Measurements from ENCODE around the gene PRUNE2.

Gene PRUNE2

DNA sequence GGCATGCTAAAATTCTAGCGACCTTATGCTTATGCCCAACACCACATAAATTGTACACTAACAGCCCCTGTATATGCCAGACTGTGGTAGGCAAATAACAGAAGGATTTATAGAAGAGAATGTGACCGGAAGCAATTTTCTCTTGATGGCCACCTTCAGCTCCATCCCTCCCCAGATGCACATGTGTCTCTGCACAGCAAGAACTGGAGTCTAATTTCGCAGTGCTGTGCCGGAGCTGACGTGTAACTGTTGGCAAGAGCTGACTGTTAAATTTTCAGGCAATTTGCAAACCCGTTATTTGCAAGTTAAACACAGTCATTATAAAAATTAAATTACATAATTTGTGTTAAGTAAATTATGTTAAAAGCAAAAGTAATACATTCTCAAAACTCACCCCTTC lies 93.3 kb downstream of the PRUNE2 start:
- Mint-ChIP-seq H3K36me3 (no peaks in the 10 kb centered on the region), H3K27ac (no peak overlapping the region), H3K4me3 (no peak overlapping the region), H3K9me3 (no peaks in the 10 kb centered on the region), H3K4me1 (no peaks in the 10 kb centered on the region), H3K27me3 (no peaks in the 10 kb centered on the region)
- no peak for DNase-seq
- CTCF ChIA-PET = interaction anchor here (1.3 to 1.7 kb wide), 2 partner anchors 184 to 198 kb away, joined by 4 to 5 read pairs; no protein-coding TSS in a partner anchor

DNA sequence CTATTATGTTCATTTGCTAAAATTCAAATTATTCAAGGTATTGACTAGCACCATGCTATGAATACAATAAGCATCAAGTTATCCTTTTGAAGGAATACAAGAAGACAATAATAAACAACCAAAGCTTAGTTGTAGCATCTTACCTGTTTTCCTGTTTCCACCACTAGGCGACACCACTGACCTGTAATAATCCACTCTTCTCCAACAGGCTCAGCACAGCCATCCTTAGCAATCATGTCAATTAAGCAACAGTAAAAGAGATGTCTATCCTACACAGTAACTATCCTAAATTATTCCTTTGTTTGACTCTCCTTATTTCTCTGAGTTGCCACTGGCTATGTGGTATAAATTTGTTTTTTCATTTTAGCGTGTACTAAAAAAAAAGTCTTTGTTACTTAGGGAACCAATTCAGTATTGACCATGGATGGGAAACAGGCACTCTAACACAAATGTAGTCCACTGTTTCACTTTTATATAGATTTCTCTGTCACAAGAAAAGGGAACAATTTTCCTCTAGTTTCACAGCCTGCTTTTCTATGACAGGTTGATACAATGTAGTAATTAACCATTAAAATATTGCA lies 95.4 kb downstream of the PRUNE2 start:
- no peaks in the 10 kb centered on the region for H3K27me3 Mint-ChIP-seq
- H3K27ac Mint-ChIP-seq = no peak overlapping the region
- peak; percentile 47 for DNase-seq
- H3K4me3 Mint-ChIP-seq = no peak overlapping the region
- no peaks in the 10 kb centered on the region for H3K36me3 Mint-ChIP-seq
- CTCF ChIA-PET = interaction anchor here (0.6 to 3.0 kb wide), 6 partner anchors 19 to 341 kb away, joined by 3 to 11 read pairs (median 4); no protein-coding TSS in a partner anchor
- H3K9me3 Mint-ChIP-seq = no peaks in the 10 kb centered on the region
- H3K4me1 Mint-ChIP-seq = no peaks in the 10 kb centered on the region

DNA sequence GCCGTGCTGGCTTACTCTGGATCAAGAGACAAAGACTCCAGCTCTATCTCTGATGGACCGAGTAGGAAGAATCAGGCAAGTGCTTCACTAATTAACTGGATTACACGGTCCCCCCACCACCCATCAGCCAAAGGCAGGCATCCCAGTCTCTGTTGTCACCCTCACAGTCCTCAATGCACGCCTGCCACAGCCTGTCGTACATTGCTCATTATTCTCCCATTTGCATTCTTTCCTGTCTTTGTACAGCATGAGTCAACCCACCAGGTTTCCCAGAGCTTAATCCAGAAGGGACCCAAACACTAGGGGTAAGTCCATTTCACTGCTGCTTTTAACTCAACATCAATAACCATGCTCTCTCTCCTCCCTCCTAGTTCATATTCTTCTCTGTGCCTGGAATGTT lies 97.3 kb downstream of the PRUNE2 start:
- CTCF ChIA-PET = interaction anchor here (3.0 kb wide), 1 partner anchor 343 kb away, joined by 11 read pairs; no protein-coding TSS in a partner anchor
- H3K27ac Mint-ChIP-seq = no peak overlapping the region
- H3K36me3 Mint-ChIP-seq = no peaks in the 10 kb centered on the region
- H3K9me3 Mint-ChIP-seq = no peaks in the 10 kb centered on the region
- DNase-seq = no peak
- no peaks in the 10 kb centered on the region for H3K4me1 Mint-ChIP-seq
- H3K4me3 Mint-ChIP-seq = no peak overlapping the region
- H3K27me3 Mint-ChIP-seq = peaks cover 4% of the 10 kb centered on the region

- Mint-ChIP-seq H3K27me3 (peaks cover 4% of the 10 kb centered on the region), H3K27ac (no peak overlapping the region), H3K4me3 (no peak overlapping the region), H3K4me1 (no peaks in the 10 kb centered on the region), H3K9me3 (no peaks in the 10 kb centered on the region), H3K36me3 (no peaks in the 10 kb centered on the region)
- no peak for DNase-seq
- CTCF ChIA-PET = no interaction called here
Observed at GRCh38 chr9:76803762-76804161, 102.2 kb downstream of the PRUNE2 start.

DNA sequence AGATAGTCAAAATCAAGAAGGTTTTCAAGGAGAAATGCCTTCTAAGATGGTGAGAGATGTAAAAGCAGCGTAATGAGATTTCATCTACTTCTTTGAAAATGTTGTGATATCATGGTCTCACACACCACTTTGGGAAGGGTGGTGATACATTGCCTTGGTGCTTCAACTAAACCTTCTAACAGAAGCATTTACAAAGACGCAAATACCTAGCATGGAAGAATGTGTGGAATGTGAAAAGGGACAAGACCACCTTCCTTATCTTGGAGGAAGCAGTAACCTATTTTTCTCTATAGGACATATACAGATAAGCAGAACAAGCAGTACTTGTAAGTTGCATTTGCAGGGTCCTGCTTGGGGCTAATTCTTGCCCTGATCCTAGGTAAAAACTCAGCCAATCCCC lies 102.8 kb downstream of the PRUNE2 start:
- Mint-ChIP-seq H3K36me3 (no peaks in the 10 kb centered on the region), H3K4me3 (no peak overlapping the region), H3K27me3 (peaks cover 4% of the 10 kb centered on the region), H3K4me1 (no peaks in the 10 kb centered on the region), H3K9me3 (no peaks in the 10 kb centered on the region), H3K27ac (no peak overlapping the region)
- CTCF ChIA-PET = no interaction called here
- no peak for DNase-seq

- Mint-ChIP-seq H3K4me1 (no peaks in the 10 kb centered on the region), H3K4me3 (no peak overlapping the region), H3K9me3 (no peaks in the 10 kb centered on the region), H3K36me3 (no peaks in the 10 kb centered on the region), H3K27ac (no peak overlapping the region), H3K27me3 (peaks cover 4% of the 10 kb centered on the region)
- CTCF ChIA-PET = no interaction called here
- no peak for DNase-seq
Observed at GRCh38 chr9:76800901-76801300, 105.0 kb downstream of the PRUNE2 start.

GRCh38 chr9:76799473-76799872 lies 106.4 kb downstream of the PRUNE2 start:
- no peak for DNase-seq
- Mint-ChIP-seq H3K4me1 (no peaks in the 10 kb centered on the region), H3K36me3 (no peaks in the 10 kb centered on the region), H3K4me3 (no peak overlapping the region), H3K27me3 (peaks cover 4% of the 10 kb centered on the region), H3K9me3 (no peaks in the 10 kb centered on the region), H3K27ac (no peak overlapping the region)
- CTCF ChIA-PET = no interaction called here

DNA sequence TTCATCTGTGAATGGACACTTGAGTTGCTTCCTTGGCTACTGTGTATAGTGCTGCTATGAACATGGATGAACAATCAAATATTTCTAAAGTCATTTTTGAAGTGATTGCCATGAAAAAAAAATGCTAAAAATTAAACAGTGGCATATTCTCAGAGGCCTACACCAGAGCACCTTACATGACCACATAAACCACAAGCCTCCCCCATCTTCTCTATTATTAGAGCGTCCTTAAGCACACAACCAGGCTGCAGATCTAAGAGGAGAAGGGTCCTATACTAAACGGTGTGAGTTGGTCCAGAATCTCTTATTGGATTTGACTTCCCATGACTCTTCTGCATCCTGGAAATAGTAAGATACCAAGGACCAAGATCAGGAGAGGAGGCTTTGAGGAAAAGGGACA lies 107.4 kb downstream of the PRUNE2 start:
- no peaks in the 10 kb centered on the region for H3K4me1 Mint-ChIP-seq
- H3K4me3 Mint-ChIP-seq = no peak overlapping the region
- H3K27ac Mint-ChIP-seq = no peak overlapping the region
- no peak for DNase-seq
- H3K9me3 Mint-ChIP-seq = no peaks in the 10 kb centered on the region
- no peaks in the 10 kb centered on the region for H3K36me3 Mint-ChIP-seq
- H3K27me3 Mint-ChIP-seq = no peaks in the 10 kb centered on the region
- CTCF ChIA-PET = no interaction called here

GRCh38 chr9:76796296-76796695 lies 109.6 kb downstream of the PRUNE2 start:
- DNase-seq = no peak
- no peaks in the 10 kb centered on the region for H3K36me3 Mint-ChIP-seq
- no peaks in the 10 kb centered on the region for H3K27me3 Mint-ChIP-seq
- H3K27ac Mint-ChIP-seq = no peak overlapping the region
- H3K9me3 Mint-ChIP-seq = no peaks in the 10 kb centered on the region
- no peaks in the 10 kb centered on the region for H3K4me1 Mint-ChIP-seq
- CTCF ChIA-PET = no interaction called here
- H3K4me3 Mint-ChIP-seq = no peak overlapping the region

DNA sequence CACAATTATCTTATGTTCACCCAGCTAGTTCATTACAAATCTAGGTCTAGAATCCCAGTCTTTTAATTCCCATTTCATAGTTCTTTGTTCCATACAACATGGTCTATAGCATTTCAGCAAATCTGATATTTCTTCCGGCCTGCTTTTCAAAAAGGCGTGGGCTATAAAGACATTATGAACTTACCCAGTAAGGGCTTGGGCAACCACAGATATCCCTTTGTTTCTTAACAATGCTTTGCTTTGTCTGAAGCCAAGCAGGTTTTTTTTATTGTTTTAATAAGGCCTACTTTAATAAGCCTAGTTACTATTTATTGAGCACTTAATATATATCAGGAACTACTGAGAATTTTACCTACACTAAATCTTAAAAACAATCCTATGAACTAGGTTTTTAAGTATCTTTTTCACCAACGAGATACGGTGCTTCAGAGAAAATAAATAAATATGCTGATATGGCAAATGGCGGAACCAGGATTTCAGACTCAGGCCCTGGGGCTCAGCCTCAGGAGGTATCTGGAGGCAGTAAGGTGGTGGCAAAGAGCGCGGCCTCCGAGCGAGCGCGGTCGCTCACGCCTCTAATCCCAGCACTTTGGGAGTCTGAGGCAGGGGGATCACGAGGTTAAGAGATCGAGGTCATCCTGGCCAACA lies 112.0 kb downstream of the PRUNE2 start:
- no peak overlapping the region for H3K27ac Mint-ChIP-seq
- H3K4me1 Mint-ChIP-seq = no peaks in the 10 kb centered on the region
- CTCF ChIA-PET = no interaction called here

DNA sequence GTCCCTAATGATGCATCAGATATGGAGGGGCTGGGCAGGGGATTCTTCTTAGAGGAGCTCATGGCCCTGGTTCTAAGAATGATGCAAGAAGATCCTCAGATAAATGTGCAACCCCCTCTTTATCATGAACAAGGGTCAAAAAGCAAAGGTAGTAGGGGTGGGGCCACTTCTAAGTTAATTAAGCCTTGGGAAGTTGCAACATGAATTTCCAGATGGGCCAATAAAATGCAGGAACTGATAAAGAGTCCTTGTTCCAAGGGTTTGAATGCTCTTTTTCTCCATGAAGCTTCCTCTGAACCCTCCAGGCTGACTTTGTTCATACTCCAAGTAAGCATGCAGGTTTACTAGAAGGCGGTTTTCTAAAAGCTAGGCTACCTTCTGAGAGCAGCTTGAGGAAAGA lies 116.1 kb downstream of the PRUNE2 start:
- Mint-ChIP-seq H3K4me3 (no peak overlapping the region), H3K4me1 (no peaks in the 10 kb centered on the region), H3K27ac (no peak overlapping the region), H3K36me3 (no peaks in the 10 kb centered on the region), H3K9me3 (no peaks in the 10 kb centered on the region), H3K27me3 (peaks cover 4% of the 10 kb centered on the region)
- CTCF ChIA-PET = no interaction called here
- DNase-seq = no peak

More for the DNA sequence above, 112.0 kb downstream of the PRUNE2 start:
- no peaks in the 10 kb centered on the region for H3K9me3 Mint-ChIP-seq
- H3K4me3 Mint-ChIP-seq = no peak overlapping the region
- no peaks in the 10 kb centered on the region for H3K36me3 Mint-ChIP-seq
- no peak for DNase-seq
- H3K27me3 Mint-ChIP-seq = no peaks in the 10 kb centered on the region

DNA sequence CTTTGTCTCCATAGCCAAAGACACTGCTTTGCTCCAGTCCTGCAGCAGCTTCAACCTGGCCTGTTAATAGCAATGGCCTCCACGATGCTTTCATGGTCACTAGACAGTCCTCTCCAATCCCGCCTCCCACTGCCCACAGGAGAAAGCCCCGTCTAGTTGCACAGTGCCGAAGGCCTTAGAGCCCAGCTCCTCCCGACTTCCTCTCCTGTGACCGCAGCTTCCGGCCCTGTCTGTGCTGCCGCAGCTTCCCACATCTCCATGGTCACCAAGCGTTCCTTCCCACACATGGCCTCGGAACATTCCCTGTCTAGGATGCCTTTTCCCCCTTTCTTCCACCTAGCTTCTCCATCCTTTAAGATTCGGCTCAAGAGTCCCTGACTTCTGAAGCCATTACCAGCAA lies 118.2 kb downstream of the PRUNE2 start:
- no peaks in the 10 kb centered on the region for H3K9me3 Mint-ChIP-seq
- no peak overlapping the region for H3K4me3 Mint-ChIP-seq
- H3K36me3 Mint-ChIP-seq = no peaks in the 10 kb centered on the region
- H3K4me1 Mint-ChIP-seq = no peaks in the 10 kb centered on the region
- DNase-seq = no peak
- CTCF ChIA-PET = no interaction called here
- H3K27ac Mint-ChIP-seq = no peak overlapping the region
- H3K27me3 Mint-ChIP-seq = peaks cover 4% of the 10 kb centered on the region

DNA sequence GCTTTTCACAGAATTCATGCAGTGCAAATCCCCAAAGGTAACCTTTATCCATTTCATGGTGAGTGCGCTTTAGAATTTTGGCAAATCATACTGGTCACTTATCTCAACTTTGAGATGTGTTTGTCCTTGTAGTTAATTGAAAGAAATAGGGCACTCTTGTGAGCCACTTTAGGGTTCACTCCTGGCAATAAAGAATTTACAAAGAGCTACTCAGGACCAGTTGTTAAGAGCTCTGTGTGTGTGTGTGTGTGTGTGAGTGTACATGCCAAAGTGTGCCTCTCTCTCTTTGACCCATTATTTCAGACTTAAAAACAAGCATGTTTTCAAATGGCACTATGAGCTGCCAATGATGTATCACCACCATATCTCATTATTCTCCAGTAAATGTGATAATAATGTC lies 120.4 kb downstream of the PRUNE2 start:
- H3K9me3 Mint-ChIP-seq = no peaks in the 10 kb centered on the region
- H3K27ac Mint-ChIP-seq = no peak overlapping the region
- no peaks in the 10 kb centered on the region for H3K4me1 Mint-ChIP-seq
- no peaks in the 10 kb centered on the region for H3K36me3 Mint-ChIP-seq
- H3K4me3 Mint-ChIP-seq = no peak overlapping the region
- CTCF ChIA-PET = no interaction called here
- DNase-seq = no peak
- H3K27me3 Mint-ChIP-seq = peaks cover 4% of the 10 kb centered on the region

DNA sequence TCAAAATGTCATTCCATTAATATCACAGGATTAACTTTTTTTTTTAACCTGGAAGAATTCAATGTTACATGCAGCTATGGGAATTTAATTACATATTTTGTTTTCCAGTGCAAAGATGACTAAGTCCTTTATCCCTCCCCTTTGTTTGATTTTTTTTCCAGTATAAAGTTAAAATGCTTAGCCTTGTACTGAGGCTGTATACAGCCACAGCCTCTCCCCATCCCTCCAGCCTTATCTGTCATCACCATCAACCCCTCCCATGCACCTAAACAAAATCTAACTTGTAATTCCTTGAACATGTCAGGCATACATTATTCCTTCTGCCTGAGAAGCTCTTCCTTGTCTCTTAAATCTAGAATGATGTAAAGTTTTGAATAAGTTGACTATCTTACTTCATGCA lies 121.0 kb downstream of the PRUNE2 start:
- no peak for DNase-seq
- Mint-ChIP-seq H3K27ac (no peak overlapping the region), H3K4me1 (no peaks in the 10 kb centered on the region), H3K27me3 (peaks cover 4% of the 10 kb centered on the region), H3K9me3 (no peaks in the 10 kb centered on the region), H3K4me3 (no peak overlapping the region), H3K36me3 (no peaks in the 10 kb centered on the region)
- CTCF ChIA-PET = no interaction called here

- DNase-seq = no peak
- Mint-ChIP-seq H3K27ac (no peak overlapping the region), H3K4me3 (no peak overlapping the region), H3K4me1 (peaks cover 6% of the 10 kb centered on the region), H3K36me3 (no peaks in the 10 kb centered on the region), H3K9me3 (no peaks in the 10 kb centered on the region), H3K27me3 (peaks cover 3% of the 10 kb centered on the region)
- CTCF ChIA-PET = no interaction called here
Observed at GRCh38 chr9:76772686-76773445, 133.0 kb downstream of the PRUNE2 start.

Measured in activated naive CD4-positive, alpha-beta T cell treated with anti-CD3 and anti-CD28 coated beads, Interleukin-2, amount 10 ng/mL, durations not matched to agents 7 days and 5 days (primary cell).